Measurements from ENCODE around the gene NAPEPLD. TPM values are rescaled to one million over a fixed set of nuclear protein-coding genes. Genes with fewer than 3 reads are reported as not detected.
"Not testable (repeated sequence)": the region's sequence is repeated elsewhere in the genome, so short reads cannot be mapped to it uniquely, and the experiment has no call there.

Gene NAPEPLD
- total and polyA plus RNA-seq, 2 of the 8 experiments (the other 6 are each of a cell fraction or from before 2014, with no cell fraction given), result 4.2 to 9.9 TPM

DNA sequence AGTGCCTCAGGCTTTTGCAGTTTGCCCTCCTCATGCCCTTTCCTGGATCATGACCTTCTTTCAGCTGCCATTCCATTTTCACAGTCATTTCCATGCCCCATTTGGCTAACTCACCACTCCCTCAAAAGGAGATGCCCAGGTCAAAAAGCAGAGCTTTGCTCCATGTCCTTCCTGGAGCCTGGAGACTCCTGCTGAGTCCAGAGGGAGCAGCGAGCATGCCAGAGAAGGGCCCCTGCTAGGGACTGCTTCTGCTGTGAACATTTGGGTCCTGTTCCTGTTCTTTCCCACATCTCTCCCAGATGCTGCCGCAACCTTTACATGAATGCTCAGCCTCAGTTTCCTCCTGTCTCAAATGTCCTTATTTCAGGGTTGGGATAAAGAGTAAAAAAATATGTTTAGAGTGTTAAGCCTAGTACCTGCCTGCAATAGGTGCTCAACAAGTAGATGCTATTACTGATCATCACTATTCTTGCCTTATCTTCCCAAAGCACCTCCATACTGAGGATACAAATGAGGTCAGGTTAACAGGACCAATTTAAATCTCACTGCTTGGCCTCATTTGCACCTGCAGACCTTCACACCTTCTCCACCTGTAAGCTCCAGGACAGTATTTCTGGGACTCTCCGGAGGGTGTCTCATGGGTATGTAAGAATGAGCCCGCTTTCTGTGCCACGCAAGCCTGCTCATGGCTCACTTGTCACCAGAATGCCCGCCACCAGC lies 23.0 kb upstream of the NAPEPLD start:
- H3K36me3 ChIP-seq (ENCODE audit: control insufficient read depth in 2 of 4, insufficient read depth in 4 of 4, low read length in 3 of 4); H4K5ac ChIP-seq (ENCODE audit: insufficient read length, low read depth, low read length); H3K18ac ChIP-seq (ENCODE audit: extremely low read depth, low read length); H2BK20ac ChIP-seq (ENCODE audit: low read length); H2BK12ac ChIP-seq (ENCODE audit: low read depth, low read length); POLR2A ChIA-PET (ENCODE audit: partially characterized antibody); H3K4me1 ChIP-seq (replicated peaks in 1 of 4; ENCODE audit: control insufficient read depth in 3 of 4, insufficient read depth in 4 of 4, low read length in 3 of 4); FAIRE-seq; H3K9ac ChIP-seq (replicated peaks in 1 of 4; ENCODE audit: extremely low read depth in 1 of 4, low read depth in 3 of 4, low read length in 3 of 4); DNase-seq (ENCODE audit: low read depth in 1 of 2, low spot score in 2 of 2); H2AK5ac ChIP-seq (ENCODE audit: low read depth, low read length); H2BK15ac ChIP-seq (ENCODE audit: low read length); H3K4me3 ChIP-seq (ENCODE audit: extremely low read depth in 1 of 4, insufficient read depth in 2 of 4, low read depth in 3 of 4, low read length in 4 of 4); H2AFZ ChIP-seq (ENCODE audit: low read length); H3K9me3 ChIP-seq (ENCODE audit: insufficient read depth in 2 of 2, low read depth in 1 of 2, low read length in 1 of 2); H3K23me2 ChIP-seq (ENCODE audit: low read depth, low read length); H3K79me2 ChIP-seq (ENCODE audit: control insufficient read depth in 1 of 2, insufficient read depth in 2 of 2, low read length in 2 of 2); H4K8ac ChIP-seq (ENCODE audit: extremely low read depth, insufficient read depth, low read length); H3K27me3 ChIP-seq (replicated peaks in 1 of 4; ENCODE audit: control insufficient read depth in 3 of 4, extremely low read depth in 1 of 4, insufficient read depth in 3 of 4, low read length in 3 of 4); H3K14ac ChIP-seq (ENCODE audit: insufficient read length); H4K91ac ChIP-seq (replicated peaks; ENCODE audit: insufficient read length, low read length); H3K27ac ChIP-seq (ENCODE audit: low read depth, low read length); H3K23ac ChIP-seq (ENCODE audit: insufficient read length); H3K4ac ChIP-seq (replicated peaks; ENCODE audit: insufficient read length, low read depth, low read length); H2BK120ac ChIP-seq (replicated peaks; ENCODE audit: low read depth, low read length); H3K4me2 ChIP-seq (ENCODE audit: insufficient read depth in 1 of 2, low read depth in 2 of 2, low read length in 2 of 2); H4K20me1 ChIP-seq (replicated peaks in 1 of 2; ENCODE audit: control insufficient read depth in 1 of 2, insufficient read depth in 2 of 2, low read length in 2 of 2); H3K56ac ChIP-seq (replicated peaks; ENCODE audit: insufficient read length, low read depth, low read length); H2BK5ac ChIP-seq (ENCODE audit: low read depth, low read length); H3K79me1 ChIP-seq (ENCODE audit: low read depth, low read length); CTCF ChIA-PET (ENCODE audit: partially characterized antibody): not testable (repeated sequence)
- WGBS, 2 experiments (ENCODE audit: extremely low coverage in 1 of 2, insufficient coverage in 1 of 2, insufficient read length in 1 of 2, insufficient replicate concordance in 2 of 2, low coverage in 1 of 2, low lambda C conversion rate in 2 of 2, missing lambda C conversion rate in 1 of 2), result 87% methylated on average over 5 of the region's 6 CpGs; no CpG with 5 or more reads in 1 of the 2 experiments

All from H1 (cell line).